Panc1 (cell line): Measurements from ENCODE around the gene LRRFIP1. TPM values are rescaled to one million over a fixed set of nuclear protein-coding genes. Genes with fewer than 3 reads are reported as not detected.

Experiments used
- ATAC-seq: fragments of 200-7000 bp; cut with Tn5 transposase; 2 replicates; pipeline ENCODE4 v1.9.1; 2020; ENCODE audit warnings: mild to moderate bottlenecking, moderate library complexity
- BruUV-seq: library from RNA; stranded (reverse); fragments of 400-500 nt; replicated peaks from 2 replicates; lab custom pipeline; 2021; lab: Mats Ljungman, UMichigan
- CTCF ChIA-PET: fragments of 300-600 bp; sonication (Branson Sonifier 250); formaldehyde crosslinking; loops from one replicate; lab custom pipeline; 2022; ENCODE audit warnings: antibody characterized with exemption; lab: Charles Lee
- POLR2A ChIA-PET: fragments of 300-600 bp; sonication (Branson Sonifier 250); formaldehyde crosslinking; loops from one replicate; lab custom pipeline; 2022; ENCODE audit warnings: antibody characterized with exemption; lab: Charles Lee
- DNase-seq: peaks from one replicate; pipeline ENCODE4 v3.0.0-alpha.2; 2010; ENCODE audit warnings: low read depth, low spot score
- H3K27ac ChIP-seq: 2 replicates; pipeline ENCODE4 v1.5.1; 2011; ENCODE audit warnings: mild to moderate bottlenecking, low read length, inconsistent platforms
- H3K27me3 ChIP-seq: fragments of 200-500 bp; sonication (Bioruptor generic); 2 replicates; pipeline ENCODE4 v1.6.0; 2014; ENCODE audit warnings: low read length, inconsistent platforms; ENCODE audit not compliant: control insufficient read depth, insufficient read depth
- H3K36me3 ChIP-seq: fragments of 200-500 bp; sonication (Bioruptor generic); 2 replicates; pipeline ENCODE4 v1.5.1; 2014; ENCODE audit warnings: inconsistent platforms, mild to moderate bottlenecking, low read length, moderate library complexity; ENCODE audit not compliant: control insufficient read depth, insufficient read depth
- H3K4me1 ChIP-seq: 2 replicates; pipeline ENCODE4 v1.5.1; 2011; ENCODE audit warnings: inconsistent platforms, mild to moderate bottlenecking, low read length, moderate library complexity; ENCODE audit not compliant: control insufficient read depth, insufficient read depth
- H3K4me3 ChIP-seq, 2 experiments: 2 replicates each; pipeline ENCODE4 v1.5.1; 2011 to 2012; ENCODE audit warnings: low read depth in 2 of 2, low read length in 2 of 2, mild to moderate bottlenecking in 2 of 2, inconsistent platforms in 1 of 2, moderate library complexity in 1 of 2
- H3K9me3 ChIP-seq: fragments of 200-500 bp; sonication (Bioruptor generic); 2 replicates; pipeline ENCODE4 v1.5.1; 2014; ENCODE audit warnings: low read depth, mild to moderate bottlenecking, inconsistent platforms, low read length, moderate library complexity; ENCODE audit not compliant: control insufficient read depth, insufficient read depth
- POLR2AphosphoS5 ChIP-seq: IDR thresholded peaks from 2 replicates; pipeline ENCODE4 v1.6.1; 2012; ENCODE audit warnings: mild to moderate bottlenecking, low read depth, low read length, moderate library complexity
- SIN3A ChIP-seq: IDR thresholded peaks from 2 replicates; pipeline ENCODE4 v1.6.1; 2012; ENCODE audit warnings: low read depth, mild to moderate bottlenecking, low read length, moderate library complexity, borderline replicate concordance; ENCODE audit not compliant: insufficient read depth
- TCF7L2 ChIP-seq: IDR thresholded peaks from 2 replicates; pipeline ENCODE4 v1.6.1; 2011; ENCODE audit warnings: mild to moderate bottlenecking, low read depth, low read length, inconsistent platforms
- in situ Hi-C: cut with HindIII; loops from 2 replicates; pipeline ENCODE4 v1.10.0; 2016; ENCODE audit warnings: low sequenced_read_pairs, low pct_unique_long_range_greater_than_20kb
- intact Hi-C: fragments of 100-400 bp; cut with micrococcal nuclease; formaldehyde crosslinking; loops from one replicate; pipeline ENCODE4 v1.10.0; 2022; ENCODE audit not compliant: unreplicated experiment
- total RNA-seq: library from RNA; stranded (reverse); gene quantifications from one replicate; pipeline ENCODE4 v1.2.1, GENCODE V29; 2021; ENCODE audit not compliant: unreplicated experiment
- TF ChIP-seq, protein P1 (sequence below), 2 experiments: IDR thresholded peaks; 2 replicates each; pipeline ENCODE4 v1.6.1; 2011 to 2012; ENCODE audit warnings: low read depth in 2 of 2, control low read depth in 1 of 2, low read length in 1 of 2, mild to moderate bottlenecking in 1 of 2, moderate library complexity in 1 of 2; ENCODE audit not compliant: insufficient read depth in 1 of 2
- TF ChIP-seq, protein P2 (sequence below): fragments of 450-650 bp; IDR thresholded peaks from 2 replicates; pipeline ENCODE4 v1.5.1; 2017; ENCODE audit warnings: mild to moderate bottlenecking

The LRRFIP1 gene
- total RNA-seq, 1 experiment from 2014 or later = 121 TPM

DNA sequence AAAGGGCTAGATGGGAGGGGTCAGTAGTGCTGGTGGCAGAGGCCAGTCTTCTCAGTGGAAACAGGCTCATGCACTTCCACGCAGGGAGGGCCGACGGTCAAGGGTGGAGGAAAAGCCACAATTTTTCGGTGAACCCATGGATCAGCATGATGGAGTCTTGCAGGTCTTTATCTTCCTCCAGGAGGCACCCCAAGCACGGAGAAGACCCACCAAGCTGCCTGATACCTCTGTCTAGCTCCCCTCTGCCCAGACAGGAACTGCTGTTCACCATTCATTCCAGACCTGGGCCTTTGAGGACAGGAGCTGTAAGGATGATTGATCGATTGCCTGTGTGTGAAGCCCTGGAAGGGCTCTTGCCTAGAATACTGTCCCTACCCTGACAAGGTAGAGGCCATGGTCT, 2.8 kb upstream of the LRRFIP1 start:
- DNase-seq (no peak), ATAC-seq (no peak)
- no peak overlapping the region for H3K27ac ChIP-seq
- ChIA-PET CTCF (no interaction called here), POLR2A (no interaction called here)
- TF ChIP-seq, protein P1, sequence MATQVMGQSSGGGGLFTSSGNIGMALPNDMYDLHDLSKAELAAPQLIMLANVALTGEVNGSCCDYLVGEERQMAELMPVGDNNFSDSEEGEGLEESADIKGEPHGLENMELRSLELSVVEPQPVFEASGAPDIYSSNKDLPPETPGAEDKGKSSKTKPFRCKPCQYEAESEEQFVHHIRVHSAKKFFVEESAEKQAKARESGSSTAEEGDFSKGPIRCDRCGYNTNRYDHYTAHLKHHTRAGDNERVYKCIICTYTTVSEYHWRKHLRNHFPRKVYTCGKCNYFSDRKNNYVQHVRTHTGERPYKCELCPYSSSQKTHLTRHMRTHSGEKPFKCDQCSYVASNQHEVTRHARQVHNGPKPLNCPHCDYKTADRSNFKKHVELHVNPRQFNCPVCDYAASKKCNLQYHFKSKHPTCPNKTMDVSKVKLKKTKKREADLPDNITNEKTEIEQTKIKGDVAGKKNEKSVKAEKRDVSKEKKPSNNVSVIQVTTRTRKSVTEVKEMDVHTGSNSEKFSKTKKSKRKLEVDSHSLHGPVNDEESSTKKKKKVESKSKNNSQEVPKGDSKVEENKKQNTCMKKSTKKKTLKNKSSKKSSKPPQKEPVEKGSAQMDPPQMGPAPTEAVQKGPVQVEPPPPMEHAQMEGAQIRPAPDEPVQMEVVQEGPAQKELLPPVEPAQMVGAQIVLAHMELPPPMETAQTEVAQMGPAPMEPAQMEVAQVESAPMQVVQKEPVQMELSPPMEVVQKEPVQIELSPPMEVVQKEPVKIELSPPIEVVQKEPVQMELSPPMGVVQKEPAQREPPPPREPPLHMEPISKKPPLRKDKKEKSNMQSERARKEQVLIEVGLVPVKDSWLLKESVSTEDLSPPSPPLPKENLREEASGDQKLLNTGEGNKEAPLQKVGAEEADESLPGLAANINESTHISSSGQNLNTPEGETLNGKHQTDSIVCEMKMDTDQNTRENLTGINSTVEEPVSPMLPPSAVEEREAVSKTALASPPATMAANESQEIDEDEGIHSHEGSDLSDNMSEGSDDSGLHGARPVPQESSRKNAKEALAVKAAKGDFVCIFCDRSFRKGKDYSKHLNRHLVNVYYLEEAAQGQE (IDR thresholded peaks at IDR 0.05; ENCODE audit: insufficient read depth in 1 of 2, low read depth in 2 of 2, low read length in 1 of 2) = no peak
- no peak for TF ChIP-seq POLR2AphosphoS5
- TF ChIP-seq, protein P2, sequence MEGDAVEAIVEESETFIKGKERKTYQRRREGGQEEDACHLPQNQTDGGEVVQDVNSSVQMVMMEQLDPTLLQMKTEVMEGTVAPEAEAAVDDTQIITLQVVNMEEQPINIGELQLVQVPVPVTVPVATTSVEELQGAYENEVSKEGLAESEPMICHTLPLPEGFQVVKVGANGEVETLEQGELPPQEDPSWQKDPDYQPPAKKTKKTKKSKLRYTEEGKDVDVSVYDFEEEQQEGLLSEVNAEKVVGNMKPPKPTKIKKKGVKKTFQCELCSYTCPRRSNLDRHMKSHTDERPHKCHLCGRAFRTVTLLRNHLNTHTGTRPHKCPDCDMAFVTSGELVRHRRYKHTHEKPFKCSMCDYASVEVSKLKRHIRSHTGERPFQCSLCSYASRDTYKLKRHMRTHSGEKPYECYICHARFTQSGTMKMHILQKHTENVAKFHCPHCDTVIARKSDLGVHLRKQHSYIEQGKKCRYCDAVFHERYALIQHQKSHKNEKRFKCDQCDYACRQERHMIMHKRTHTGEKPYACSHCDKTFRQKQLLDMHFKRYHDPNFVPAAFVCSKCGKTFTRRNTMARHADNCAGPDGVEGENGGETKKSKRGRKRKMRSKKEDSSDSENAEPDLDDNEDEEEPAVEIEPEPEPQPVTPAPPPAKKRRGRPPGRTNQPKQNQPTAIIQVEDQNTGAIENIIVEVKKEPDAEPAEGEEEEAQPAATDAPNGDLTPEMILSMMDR = no peak
- no peak for TF ChIP-seq TCF7L2
- no peak for TF ChIP-seq SIN3A
- H3K36me3 ChIP-seq = no peaks in the 10 kb centered on the region
- peaks cover 14% of the 10 kb centered on the region; the same call in 1 of the 2 replicates for H3K4me1 ChIP-seq
- no peak overlapping the region for H3K4me3 ChIP-seq
- BruUV-seq = no TSS peak
- no peaks in the 10 kb centered on the region for H3K9me3 ChIP-seq
- in situ Hi-C loops = no loop called here
- intact Hi-C loops = no loop called here
- no peaks in the 10 kb centered on the region for H3K27me3 ChIP-seq

DNA sequence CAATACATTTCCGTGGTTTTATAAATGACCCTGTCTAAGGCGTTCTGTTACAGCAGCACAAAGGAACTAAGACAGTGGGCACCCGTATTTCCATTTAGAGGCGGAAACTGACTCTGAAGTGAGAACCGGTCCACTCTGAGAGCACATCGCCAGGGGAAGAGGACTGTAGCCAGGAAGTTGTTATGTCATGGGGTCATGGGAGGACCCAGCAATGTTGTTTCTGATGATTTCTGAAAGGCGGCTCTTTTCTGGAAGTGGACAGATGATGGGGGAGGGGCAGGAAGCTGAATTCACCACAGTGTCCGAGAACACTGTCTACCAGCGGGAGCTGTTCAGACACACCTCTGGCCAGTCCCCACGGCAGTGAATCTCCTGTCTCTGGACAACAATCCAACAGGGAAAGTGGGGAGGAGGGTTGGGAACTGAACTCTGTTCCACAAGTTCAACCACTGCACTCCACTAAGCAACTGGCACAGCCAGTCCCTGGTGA, 2.1 kb upstream of the LRRFIP1 start:
- no peak overlapping the region for H3K27ac ChIP-seq
- no peak for DNase-seq
- in situ Hi-C loops = no loop called here
- H3K36me3 ChIP-seq = no peaks in the 10 kb centered on the region
- no peak for TF ChIP-seq SIN3A
- H3K4me3 ChIP-seq = no peak overlapping the region
- ChIA-PET POLR2A (no interaction called here), CTCF (no interaction called here)
- intact Hi-C loops = no loop called here
- H3K4me1 ChIP-seq = peaks cover 14% of the 10 kb centered on the region; the same call in 1 of the 2 replicates
- H3K9me3 ChIP-seq = no peaks in the 10 kb centered on the region
- no peak for ATAC-seq
- BruUV-seq = no TSS peak
- no peaks in the 10 kb centered on the region for H3K27me3 ChIP-seq

DNA sequence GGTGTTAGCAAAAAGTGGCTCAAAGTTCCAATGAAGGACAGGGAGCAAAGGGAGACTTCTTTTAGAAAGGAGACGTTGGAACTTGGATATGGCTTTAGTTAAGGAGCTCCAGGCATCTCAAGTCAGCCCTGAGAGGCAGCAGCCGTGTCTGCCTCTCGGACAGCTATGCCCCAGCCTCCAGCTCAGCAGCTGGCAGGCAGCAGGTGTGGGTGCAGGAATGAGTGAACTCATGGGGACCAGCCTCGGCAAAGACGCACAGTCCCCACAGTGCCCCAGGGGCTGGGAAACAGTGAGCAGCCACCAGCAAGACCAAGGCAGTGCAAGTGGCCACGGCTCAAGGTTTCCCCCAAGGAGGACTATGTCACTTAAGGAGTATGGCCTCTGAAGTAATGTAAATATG, 1.6 kb upstream of the LRRFIP1 start:
- CTCF ChIA-PET = no interaction called here
- H3K27ac ChIP-seq = no peak overlapping the region
- H3K27me3 ChIP-seq = no peaks in the 10 kb centered on the region
- peaks cover 17% of the 10 kb centered on the region for H3K4me1 ChIP-seq
- POLR2A ChIA-PET = no interaction called here
- DNase-seq = no peak
- no peaks in the 10 kb centered on the region for H3K9me3 ChIP-seq
- TF ChIP-seq, protein P1 (IDR thresholded peaks at IDR 0.05; ENCODE audit: insufficient read depth in 1 of 2, low read depth in 2 of 2, low read length in 1 of 2) = no peak
- TF ChIP-seq, protein P2 = no peak
- TF ChIP-seq TCF7L2 (no peak), POLR2AphosphoS5 (no peak), SIN3A (no peak)
- intact Hi-C loops = no loop called here
- in situ Hi-C loops = no loop called here
- H3K36me3 ChIP-seq = no peaks in the 10 kb centered on the region
- BruUV-seq = no TSS peak
- no peak for ATAC-seq
- no peak overlapping the region for H3K4me3 ChIP-seq
